OCI-LY1 (cell line): ENCODE results near the gene PNPLA7.

Experiments
- EZH2 ChIP-seq: fragments of 200-600 bp; sonication (generic), shearing (Covaris generic); IDR thresholded peaks from 2 replicates; pipeline ENCODE4 v1.8.0; 2017; ENCODE audit warnings: borderline replicate concordance, mixed run types, mild to moderate bottlenecking, antibody characterized with exemption, low read length, moderate library complexity, mixed read lengths
- TF ChIP-seq, protein P1 (sequence below): fragments of 200-600 bp; sonication (generic), shearing (Covaris generic); IDR thresholded peaks from 2 replicates; pipeline ENCODE4 v1.5.1; 2017; ENCODE audit warnings: mild to moderate bottlenecking, antibody characterized with exemption, low read length, moderate library complexity, mixed read lengths

GRCh38 chr9:137470785-137471184 is 79.4 kb downstream of the PNPLA7 start:
- TF ChIP-seq EZH2, result no peak
- TF ChIP-seq, protein P1, sequence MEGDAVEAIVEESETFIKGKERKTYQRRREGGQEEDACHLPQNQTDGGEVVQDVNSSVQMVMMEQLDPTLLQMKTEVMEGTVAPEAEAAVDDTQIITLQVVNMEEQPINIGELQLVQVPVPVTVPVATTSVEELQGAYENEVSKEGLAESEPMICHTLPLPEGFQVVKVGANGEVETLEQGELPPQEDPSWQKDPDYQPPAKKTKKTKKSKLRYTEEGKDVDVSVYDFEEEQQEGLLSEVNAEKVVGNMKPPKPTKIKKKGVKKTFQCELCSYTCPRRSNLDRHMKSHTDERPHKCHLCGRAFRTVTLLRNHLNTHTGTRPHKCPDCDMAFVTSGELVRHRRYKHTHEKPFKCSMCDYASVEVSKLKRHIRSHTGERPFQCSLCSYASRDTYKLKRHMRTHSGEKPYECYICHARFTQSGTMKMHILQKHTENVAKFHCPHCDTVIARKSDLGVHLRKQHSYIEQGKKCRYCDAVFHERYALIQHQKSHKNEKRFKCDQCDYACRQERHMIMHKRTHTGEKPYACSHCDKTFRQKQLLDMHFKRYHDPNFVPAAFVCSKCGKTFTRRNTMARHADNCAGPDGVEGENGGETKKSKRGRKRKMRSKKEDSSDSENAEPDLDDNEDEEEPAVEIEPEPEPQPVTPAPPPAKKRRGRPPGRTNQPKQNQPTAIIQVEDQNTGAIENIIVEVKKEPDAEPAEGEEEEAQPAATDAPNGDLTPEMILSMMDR, result no peak
